Adrenal gland (tissue), 12 donors: ENCODE measurements around the gene PANK3. TPM values are rescaled to one million over a fixed set of nuclear protein-coding genes. Genes with fewer than 3 reads are reported as not detected.

Source experiments
- DNase-seq, 7 donors: peaks; one replicate each; pipeline ENCODE4 v3.0.0-alpha.2; 2019 to 2020
- H3K27ac ChIP-seq, 5 donors: fragments of 200-600 bp; sonication (generic) in 4 of 5; 1 replicate in 3 of 5; 2 replicates in 2 of 5; pipeline versions ENCODE4 v1.5.1 to v1.8.0; 2016 to 2020; ENCODE audit warnings: mild to moderate bottlenecking in 1 of 5
- H3K27me3 ChIP-seq: fragments of 200-600 bp; 2 replicates; pipeline ENCODE4 v1.8.0; 2021
- H3K36me3 ChIP-seq, 2 donors: fragments of 200-600 bp; replicated peaks in 1 of 2; 1 replicate in 1 of 2; 2 replicates in 1 of 2; pipeline versions ENCODE4 v1.5.1 to v1.8.0; 2018 to 2022
- H3K4me1 ChIP-seq, 2 donors: fragments of 200-600 bp; replicated peaks in 1 of 2; 1 replicate in 1 of 2; 2 replicates in 1 of 2; pipeline versions ENCODE4 v1.5.1 to v1.8.0; 2018 to 2021
- H3K4me3 ChIP-seq, 4 donors: fragments of 200-600 bp; sonication (generic) in 3 of 4; one replicate each; pipeline ENCODE4 v1.5.1; 2016 to 2018
- H3K9me3 ChIP-seq, 3 donors: fragments of 200-600 bp; sonication (generic) in 1 of 3; replicated peaks in 1 of 3; 1 replicate in 2 of 3; 2 replicates in 1 of 3; pipeline versions ENCODE4 v1.5.1 to v1.8.0; 2016 to 2021
- POLR2A ChIP-seq, 2 donors: fragments of 450-650 bp; IDR thresholded peaks; one replicate each; pipeline ENCODE4 v1.6.1; 2017; ENCODE audit warnings: antibody characterized with exemption in 2 of 2, mild to moderate bottlenecking in 2 of 2, moderate library complexity in 1 of 2
- WGBS, 4 donors: extraction: QIAGEN DNeasy Blood & Tissue Kit in 2 of 4; methylation state at CpG; one replicate each; pipeline versions ENCODE4 v1.1.5 to v1.1.7; 2013 to 2017; 5-methylcytosine and 5-hydroxymethylcytosine counted together
- intact Hi-C, 2 donors: fragments of 100-400 bp; cut with DNase I; formaldehyde crosslinking; loops; one replicate each; pipeline versions ENCODE4 v1.14.1 to v1.15.0; 2022 to 2023
- polyA plus RNA-seq, 3 donors: library from polyadenylated mRNA; stranded (reverse); fragments of 200-250 nt in 2 of 3; fragments of 350-450 nt in 1 of 3; fragmentation: Illumina TruSeq in 1 of 3; extraction: RNeasy Lipid Tissue Mini Kit (QIAGEN cat#74804) in 1 of 3; gene quantifications; one replicate each; pipeline ENCODE4 v1.2.3, GENCODE V29; 2013 to 2014
- total RNA-seq, 9 donors: library from RNA; depleted of rRNA in 4 of 9; stranded (reverse); fragments of >200 nt in 4 of 9; fragments of 120-200 nt in 1 of 9; fragmentation: NEBNext Ultra II Directional in 1 of 9; extraction: Animal tissue kit (Norgen Biotek cat#: 25700) in 1 of 9; gene quantifications; one replicate each; pipeline versions ENCODE4 v1.1.0 to v1.2.4, GENCODE V29; 2013 to 2023
- TF ChIP-seq, protein P1 (sequence below), 6 experiments: fragments of 450-650 bp in 4 of 6; fragments of 200-600 bp in 2 of 6; sonication (generic) in 1 of 6; IDR thresholded peaks; 1 replicate in 5 of 6; 2 replicates in 1 of 6; pipeline versions ENCODE4 v1.5.1 to v1.8.0; 2016 to 2021; ENCODE audit warnings: antibody characterized with exemption in 6 of 6, mild to moderate bottlenecking in 2 of 6, moderate library complexity in 1 of 6
- donor health status: healthy with polysubstance abuse.
- donor health status: Bipolar disorder and iron deficiency.
- donor health status: DM: yes; HTN: yes; CAD: no.
- donor health status: DM: no; HTN: no; CAD: no.
- donor health status: DM: no; HTN: no; CAD: no.
- donor health status: DM: yes; HTN: yes; CAD: no.

PANK3 gene
- total and polyA plus RNA-seq, 12 donors = 5.2 to 130 (median 58.4) TPM

DNA sequence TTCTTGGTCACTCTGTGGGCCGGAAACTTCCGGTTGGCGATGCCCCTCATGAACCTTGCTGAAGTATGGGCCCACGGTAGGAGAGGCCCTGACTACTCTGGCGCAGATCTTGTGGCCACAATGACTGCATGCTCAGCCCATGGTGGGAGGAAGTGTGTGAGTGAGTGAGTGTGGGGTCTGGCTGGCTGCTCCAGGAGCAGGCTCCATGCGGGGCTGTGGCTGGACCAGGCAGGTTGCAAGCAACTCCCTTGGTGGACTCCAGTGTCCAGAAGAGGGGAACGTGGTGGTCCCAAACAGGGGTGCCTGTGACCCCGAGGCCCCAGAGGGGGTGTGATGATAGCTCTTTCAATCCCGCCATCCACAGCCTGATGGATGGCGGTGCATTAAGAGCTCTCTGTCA lies 35.5 kb upstream of the PANK3 start:
- TF ChIP-seq, protein P1, sequence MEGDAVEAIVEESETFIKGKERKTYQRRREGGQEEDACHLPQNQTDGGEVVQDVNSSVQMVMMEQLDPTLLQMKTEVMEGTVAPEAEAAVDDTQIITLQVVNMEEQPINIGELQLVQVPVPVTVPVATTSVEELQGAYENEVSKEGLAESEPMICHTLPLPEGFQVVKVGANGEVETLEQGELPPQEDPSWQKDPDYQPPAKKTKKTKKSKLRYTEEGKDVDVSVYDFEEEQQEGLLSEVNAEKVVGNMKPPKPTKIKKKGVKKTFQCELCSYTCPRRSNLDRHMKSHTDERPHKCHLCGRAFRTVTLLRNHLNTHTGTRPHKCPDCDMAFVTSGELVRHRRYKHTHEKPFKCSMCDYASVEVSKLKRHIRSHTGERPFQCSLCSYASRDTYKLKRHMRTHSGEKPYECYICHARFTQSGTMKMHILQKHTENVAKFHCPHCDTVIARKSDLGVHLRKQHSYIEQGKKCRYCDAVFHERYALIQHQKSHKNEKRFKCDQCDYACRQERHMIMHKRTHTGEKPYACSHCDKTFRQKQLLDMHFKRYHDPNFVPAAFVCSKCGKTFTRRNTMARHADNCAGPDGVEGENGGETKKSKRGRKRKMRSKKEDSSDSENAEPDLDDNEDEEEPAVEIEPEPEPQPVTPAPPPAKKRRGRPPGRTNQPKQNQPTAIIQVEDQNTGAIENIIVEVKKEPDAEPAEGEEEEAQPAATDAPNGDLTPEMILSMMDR (IDR thresholded peaks at IDR 0.05) = no peak
- no peak for TF ChIP-seq POLR2A (IDR thresholded peaks at IDR 0.05)
- 89 to 99% (median 95%) methylated on average over 3 to 10 of the region's 10 CpGs for WGBS, 4 donors
- intact Hi-C loops = no loop called here

DNA sequence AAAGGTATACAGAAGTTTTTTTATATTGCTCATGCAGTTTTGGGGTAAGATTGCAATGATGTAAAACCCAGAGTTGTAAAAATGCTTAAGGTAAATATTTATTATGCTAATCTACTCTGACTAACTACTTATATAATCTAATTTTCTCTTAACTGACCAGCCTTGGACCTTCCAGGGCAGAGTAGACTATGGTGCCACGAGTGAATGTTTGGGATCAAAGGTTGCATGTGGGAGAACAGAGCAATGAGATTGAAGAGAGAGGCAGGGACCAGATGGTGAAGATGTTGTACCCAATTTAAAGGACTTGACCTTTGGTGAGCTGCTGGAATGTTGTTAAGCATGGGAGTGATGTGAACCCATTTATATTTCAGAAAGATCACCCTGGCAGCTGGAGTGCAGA lies 34.8 kb upstream of the PANK3 start:
- peaks cover 3 to 7% of the 10 kb centered on the region in 2 donors for H3K4me1 ChIP-seq
- 47 to 62% (median 49%) methylated on average over 1 of the region's 1 CpG for WGBS, 4 donors
- no peak for TF ChIP-seq POLR2A (IDR thresholded peaks at IDR 0.05)
- TF ChIP-seq, protein P1 (IDR thresholded peaks at IDR 0.05) = no peak
- H3K4me3 ChIP-seq = no peak overlapping the region
- DNase-seq = no peak
- H3K9me3 ChIP-seq = no peaks in the 10 kb centered on the region
- intact Hi-C loops = no loop called here
- H3K27me3 ChIP-seq = no peaks in the 10 kb centered on the region
- H3K36me3 ChIP-seq = no peaks in the 10 kb centered on the region
- no peak overlapping the region for H3K27ac ChIP-seq

More for the DNA sequence above, 35.5 kb upstream of the PANK3 start:
- Histone ChIP-seq H3K4me1 (peaks cover 3 to 7% of the 10 kb centered on the region in 2 donors), H3K27ac (no peak overlapping the region), H3K9me3 (no peaks in the 10 kb centered on the region), H3K36me3 (no peaks in the 10 kb centered on the region), H3K27me3 (no peaks in the 10 kb centered on the region), H3K4me3 (no peak overlapping the region)
- DNase-seq = no peak

DNA sequence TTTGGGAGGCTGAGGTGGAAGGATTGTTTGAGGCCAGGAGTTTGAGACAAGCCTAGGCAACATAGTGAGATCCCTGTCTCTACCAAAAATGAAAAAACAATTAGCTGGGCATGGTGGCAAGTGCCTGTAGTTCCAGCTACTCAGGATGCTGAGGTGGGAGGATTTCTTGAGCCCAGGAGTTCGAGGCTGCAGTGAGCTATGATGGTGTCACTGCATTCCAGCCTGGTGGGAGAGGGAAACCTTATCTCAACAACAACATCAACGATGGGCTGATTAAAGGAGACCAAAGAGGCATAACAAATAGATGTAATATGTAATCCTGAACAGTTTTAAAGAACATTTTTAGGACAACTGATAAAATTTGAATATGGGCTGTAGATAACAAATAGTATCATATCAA lies 34.2 kb upstream of the PANK3 start:
- Histone ChIP-seq H3K9me3 (no peaks in the 10 kb centered on the region), H3K27ac (peak overlapping the region in 3 of 5 donors; percentile 44 to 51 (median 47)), H3K4me1 (peaks cover 3 to 7% of the 10 kb centered on the region in 2 donors), H3K27me3 (no peaks in the 10 kb centered on the region), H3K4me3 (no peak overlapping the region), H3K36me3 (no peaks in the 10 kb centered on the region)
- no peak for DNase-seq
- intact Hi-C loops = no loop called here
- no peak for TF ChIP-seq POLR2A (IDR thresholded peaks at IDR 0.05)
- TF ChIP-seq, protein P1 (IDR thresholded peaks at IDR 0.05) = no peak
- WGBS, 4 donors = 20 to 37% (median 26%) methylated on average over 2 of the region's 2 CpGs

DNA sequence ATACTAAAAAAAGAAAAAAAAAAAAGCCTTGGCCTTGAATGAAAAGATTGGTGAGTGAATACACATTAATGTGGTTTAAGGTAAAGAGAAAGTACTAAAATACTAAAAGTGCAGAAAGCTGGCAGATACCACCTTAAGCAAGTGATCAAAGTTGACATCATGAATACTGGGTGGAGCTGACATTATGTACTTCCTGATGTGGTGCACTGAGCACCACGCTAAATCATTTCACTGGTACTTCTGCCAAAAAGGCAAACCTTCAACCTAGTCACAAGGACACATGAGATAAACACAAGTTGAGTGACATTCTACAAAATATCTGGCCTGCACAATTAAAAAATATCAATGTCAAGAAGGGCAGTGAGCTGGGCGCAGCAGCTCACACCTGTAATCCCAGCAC lies 33.8 kb upstream of the PANK3 start:
- no peak overlapping the region for H3K4me3 ChIP-seq
- no peaks in the 10 kb centered on the region for H3K27me3 ChIP-seq
- intact Hi-C loops = no loop called here
- H3K9me3 ChIP-seq = no peaks in the 10 kb centered on the region
- H3K27ac ChIP-seq = peak overlapping the region in 3 of 5 donors; percentile 44 to 51 (median 47)
- peaks cover 3 to 7% of the 10 kb centered on the region in 2 donors for H3K4me1 ChIP-seq
- TF ChIP-seq, protein P1 (IDR thresholded peaks at IDR 0.05) = no peak
- TF ChIP-seq POLR2A (IDR thresholded peaks at IDR 0.05) = no peak
- no peaks in the 10 kb centered on the region for H3K36me3 ChIP-seq
- peak in 5 of 7 donors; percentile 41 to 68 (median 57) for DNase-seq
- WGBS, 4 donors = 15 to 21% (median 20%) methylated on average over 2 of the region's 2 CpGs
